Brain microvascular endothelial cell (primary cell): ENCODE measurements around the gene UCN.
A peak's percentile ranks its signal among the peaks of the same experiment; 100 is the strongest.

Source experiments
- DNase-seq: peaks from one replicate; pipeline ENCODE4 v3.0.0-alpha.2; 2020
- H3K27ac ChIP-seq: fragments of 250-450 bp; sonication (Bioruptor Pico); 2 replicates; pipeline ENCODE4 v1.5.1; 2020; ENCODE audit warnings: mild to moderate bottlenecking, moderate library complexity
- H3K27me3 ChIP-seq: fragments of 250-450 bp; sonication (Bioruptor Pico); replicated peaks from 2 replicates; pipeline ENCODE4 v1.5.1; 2020; ENCODE audit warnings: mild to moderate bottlenecking
- H3K36me3 ChIP-seq: fragments of 250-450 bp; sonication (Bioruptor Pico); replicated peaks from 2 replicates; pipeline ENCODE4 v1.5.1; 2020; ENCODE audit warnings: mild to moderate bottlenecking
- H3K4me3 ChIP-seq: 2 replicates; pipeline ENCODE4 v1.5.1; 2011; ENCODE audit warnings: low read depth, mild to moderate bottlenecking, control low read depth, low read length, moderate library complexity
- CTCF ChIP-seq: IDR thresholded peaks from 2 replicates; pipeline ENCODE4 v1.5.1; 2011; ENCODE audit warnings: low read depth, mild to moderate bottlenecking, moderate library complexity, low read length, control low read depth, inconsistent platforms; ENCODE audit errors: missing control alignments
- in situ Hi-C: cut with HindIII; loops from 2 replicates; pipeline ENCODE4 v1.10.0; 2017; ENCODE audit warnings: low sequenced_read_pairs, low pct_ligation_motif_present

UCN gene

GRCh38 chr2:27263287-27264252 is 44.7 kb downstream of the UCN start:
- Histone ChIP-seq H3K27me3 (peaks cover 66% of the 10 kb centered on the region), H3K36me3 (no peaks in the 10 kb centered on the region), H3K4me3 (peak overlapping the region; percentile 15), H3K27ac (no peak overlapping the region)
- no peak for DNase-seq
- in situ Hi-C loops: no loop called here
- no peak for TF ChIP-seq CTCF

DNA sequence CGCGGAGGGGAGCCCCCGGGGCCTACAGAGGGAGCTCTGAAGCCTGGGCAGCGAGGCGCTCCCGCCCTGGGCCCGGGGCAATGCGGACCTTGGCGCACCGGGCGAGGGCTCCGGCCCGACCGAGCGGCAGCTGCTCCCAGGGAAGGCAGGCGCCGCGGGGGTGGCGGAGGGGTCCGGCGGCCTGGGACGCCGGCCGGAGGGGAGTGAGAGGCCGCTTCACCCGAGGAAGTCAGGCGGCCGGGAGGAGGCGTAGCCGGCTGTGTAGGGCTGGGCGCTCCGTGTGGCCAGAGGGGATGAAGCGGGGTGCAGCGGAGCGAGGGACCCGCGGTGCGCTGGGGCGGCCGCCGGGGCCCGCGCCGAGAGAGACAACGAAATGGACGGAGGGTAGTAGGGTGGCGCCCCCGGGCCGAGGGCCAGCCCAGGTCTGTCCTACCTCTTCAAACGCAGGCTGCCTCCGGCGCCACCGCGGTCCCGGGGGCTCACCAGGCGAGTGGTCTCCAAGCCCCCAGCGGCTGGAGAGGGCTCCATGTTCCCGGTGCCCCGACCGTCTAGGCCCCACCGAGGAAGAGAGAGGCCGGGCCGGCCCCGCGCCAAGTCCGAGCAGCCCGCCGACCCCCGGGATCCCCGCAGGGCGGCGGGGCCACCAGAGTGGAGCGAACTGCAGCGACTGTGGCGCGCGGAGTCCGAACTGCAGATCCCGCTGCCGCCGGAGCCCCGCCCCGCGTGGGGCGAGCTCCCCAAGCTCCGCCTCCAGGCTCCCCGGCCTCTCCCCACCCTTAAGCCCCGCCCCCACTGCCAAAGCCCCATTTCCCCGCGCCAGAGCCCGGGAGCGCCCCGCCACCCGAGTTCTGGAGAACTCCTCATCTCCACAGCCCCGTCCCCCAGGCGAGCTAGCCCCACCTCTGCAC is 45.6 kb downstream of the UCN start, which contains the start of gene SLC30A3:
SLC30A3 (minus strand) TSS at position 669 of the 908 bp plus-strand sequence; CDS start at position 528, 141 bp downstream.
- Histone ChIP-seq H3K27ac (no peak within 1 kb of the TSS), H3K4me3 (peak within 1 kb of the TSS; percentile 15), H3K27me3 (peaks cover 66% of the 10 kb centered on the region), H3K36me3 (no peaks in the 10 kb centered on the region)
- in situ Hi-C loops: no loop called here
- DNase-seq: no peak
- TF ChIP-seq CTCF: no peak

GRCh38 chr2:27261926-27262298 is 46.3 kb downstream of the UCN start:
- Histone ChIP-seq H3K4me3 (no peak overlapping the region), H3K27ac (no peak overlapping the region), H3K36me3 (no peaks in the 10 kb centered on the region), H3K27me3 (peaks cover 59% of the 10 kb centered on the region)
- no peak for DNase-seq
- in situ Hi-C loops: no loop called here
- no peak for TF ChIP-seq CTCF

DNA sequence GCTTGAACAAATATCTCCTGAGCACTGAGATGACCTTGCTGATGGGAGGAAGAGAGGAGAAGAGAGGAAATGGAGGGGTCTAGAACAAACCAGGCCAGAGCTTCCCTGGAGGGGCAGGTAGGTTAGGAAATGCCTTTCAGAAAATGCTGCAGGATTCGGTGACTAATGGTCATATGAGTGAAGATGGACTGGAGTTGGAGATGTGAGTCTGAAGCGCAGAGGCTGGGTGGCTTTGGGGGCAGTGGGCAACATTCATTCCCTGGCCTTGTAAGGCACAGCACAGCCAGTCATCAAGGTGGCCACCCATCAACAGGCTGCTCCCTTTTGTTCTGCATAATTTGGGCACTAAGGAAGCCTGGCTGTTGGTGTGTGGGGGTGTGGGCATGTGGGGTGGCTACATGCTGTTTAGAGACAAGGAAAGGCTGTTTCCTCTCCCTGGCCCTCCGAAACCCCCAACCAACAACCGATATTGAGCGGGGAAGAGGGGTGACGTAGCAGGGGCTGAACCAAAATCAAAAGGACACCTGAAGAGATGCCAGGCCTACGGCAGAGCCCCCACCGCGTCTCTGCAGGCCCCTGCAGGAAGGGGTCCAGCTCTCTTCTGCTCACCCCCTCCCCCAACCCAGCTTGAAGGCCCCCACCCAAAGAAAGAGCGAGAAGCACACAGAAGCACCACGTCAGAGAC is 46.9 kb downstream of the UCN start:
- in situ Hi-C loops: no loop called here
- Histone ChIP-seq H3K36me3 (no peaks in the 10 kb centered on the region), H3K27ac (no peak overlapping the region), H3K27me3 (peaks cover 59% of the 10 kb centered on the region), H3K4me3 (no peak overlapping the region)
- no peak for TF ChIP-seq CTCF
- no peak for DNase-seq

- no peak for TF ChIP-seq CTCF
- in situ Hi-C loops: no loop called here
- Histone ChIP-seq H3K4me3 (no peak overlapping the region), H3K36me3 (no peaks in the 10 kb centered on the region), H3K27ac (no peak overlapping the region), H3K27me3 (peaks cover 32% of the 10 kb centered on the region)
- DNase-seq: no peak
These were observed 50.2 kb downstream of the UCN start for GRCh38 chr2:27258051-27258450.
